GM18498 (cell line): ENCODE data around the gene MAP2K5.

Experiments used
- ATAC-seq: cut with Tn5 transposase; IDR thresholded peaks from one replicate; pipeline ENCODE4 v1.9.1; 2021; ENCODE audit warnings: mild to moderate bottlenecking, moderate library complexity; ENCODE audit not compliant: unreplicated experiment

The MAP2K5 gene

GRCh38 chr15:67777071-67777470 lies 234.6 kb downstream of the MAP2K5 start:
- no peak for ATAC-seq

- ATAC-seq = no peak
Measured at GRCh38 chr15:67777773-67778172, 235.3 kb downstream of the MAP2K5 start.

GRCh38 chr15:67778968-67779548 lies 236.6 kb downstream of the MAP2K5 start:
- ATAC-seq = no peak

GRCh38 chr15:67779549-67780111 lies 237.1 kb downstream of the MAP2K5 start:
- ATAC-seq = no peak

GRCh38 chr15:67781061-67781460 lies 238.6 kb downstream of the MAP2K5 start:
- ATAC-seq = no peak

- ATAC-seq = no peak
Measured at GRCh38 chr15:67781907-67782690, 239.6 kb downstream of the MAP2K5 start.

- no peak for ATAC-seq
Measured at GRCh38 chr15:67782691-67782991, 240.1 kb downstream of the MAP2K5 start.

GRCh38 chr15:67783303-67783702 lies 240.8 kb downstream of the MAP2K5 start:
- peak; percentile 70 for ATAC-seq

GRCh38 chr15:67784090-67784781 lies 241.7 kb downstream of the MAP2K5 start:
- peak; percentile 88 for ATAC-seq

- ATAC-seq = peak; percentile 10
Measured at GRCh38 chr15:67784856-67785430, 242.4 kb downstream of the MAP2K5 start.

GRCh38 chr15:67785431-67785830 lies 242.9 kb downstream of the MAP2K5 start:
- no peak for ATAC-seq

- no peak for ATAC-seq
Measured at GRCh38 chr15:67786646-67787045, 244.1 kb downstream of the MAP2K5 start.

- no peak for ATAC-seq
Measured at GRCh38 chr15:67788986-67789385, 246.5 kb downstream of the MAP2K5 start.

- ATAC-seq = no peak
Measured at GRCh38 chr15:67790610-67791319, 248.3 kb downstream of the MAP2K5 start.

GRCh38 chr15:67792250-67792942 lies 249.9 kb downstream of the MAP2K5 start:
- ATAC-seq = no peak

- no peak for ATAC-seq
Measured at GRCh38 chr15:67794832-67795574, 252.5 kb downstream of the MAP2K5 start.

- ATAC-seq = no peak
Measured at GRCh38 chr15:67796196-67797127, 254.0 kb downstream of the MAP2K5 start.

- no peak for ATAC-seq
Measured at GRCh38 chr15:67799801-67800205, 257.3 kb downstream of the MAP2K5 start.
